HG03097 (cell line): ENCODE results near the gene KAT6B.
"Not testable (repeated sequence)": the region's sequence is repeated elsewhere in the genome, so short reads cannot be mapped to it uniquely, and the experiment has no call there.

Source experiments
- ATAC-seq: cut with Tn5 transposase; IDR thresholded peaks from one replicate; pipeline ENCODE4 v1.9.1; 2021; ENCODE audit not compliant: unreplicated experiment, low FRiP score

Gene KAT6B

GRCh38 chr10:74855439-74855838, 29.0 kb downstream of the KAT6B start:
- ATAC-seq, result no peak

- ATAC-seq, result no peak
These were observed 30.5 kb downstream of the KAT6B start for GRCh38 chr10:74856940-74857339.

GRCh38 chr10:74857586-74857985, 31.2 kb downstream of the KAT6B start:
- no peak for ATAC-seq

GRCh38 chr10:74859546-74859945, 33.1 kb downstream of the KAT6B start:
- no peak for ATAC-seq

- ATAC-seq, result no peak
These were observed 36.2 kb downstream of the KAT6B start for GRCh38 chr10:74862625-74863024.

GRCh38 chr10:74863551-74863950, 37.2 kb downstream of the KAT6B start:
- ATAC-seq, result no peak

- no peak for ATAC-seq
These were observed 41.0 kb downstream of the KAT6B start for GRCh38 chr10:74867351-74867750.

GRCh38 chr10:74868392-74868977, 42.1 kb downstream of the KAT6B start:
- ATAC-seq, result no peak

GRCh38 chr10:74869635-74870034, 43.2 kb downstream of the KAT6B start:
- no peak for ATAC-seq

- ATAC-seq, result no peak
These were observed 43.8 kb downstream of the KAT6B start for GRCh38 chr10:74870191-74870590.

- ATAC-seq, result no peak
These were observed 45.4 kb downstream of the KAT6B start for GRCh38 chr10:74871595-74872382.

- no peak for ATAC-seq
These were observed 47.5 kb downstream of the KAT6B start for GRCh38 chr10:74873803-74874454.

GRCh38 chr10:74874649-74875048, 48.2 kb downstream of the KAT6B start:
- no peak for ATAC-seq

- no peak for ATAC-seq
These were observed 48.7 kb downstream of the KAT6B start for GRCh38 chr10:74875068-74875467.

GRCh38 chr10:74875966-74876365, 49.6 kb downstream of the KAT6B start:
- ATAC-seq, result no peak

- ATAC-seq, result not testable (repeated sequence)
These were observed 50.7 kb downstream of the KAT6B start for GRCh38 chr10:74877054-74877453.

GRCh38 chr10:74877898-74878297, 51.5 kb downstream of the KAT6B start:
- no peak for ATAC-seq

GRCh38 chr10:74880041-74880440, 53.6 kb downstream of the KAT6B start:
- no peak for ATAC-seq

- ATAC-seq, result no peak
These were observed 55.0 kb downstream of the KAT6B start for GRCh38 chr10:74881253-74881884.

GRCh38 chr10:74882427-74882826, 56.0 kb downstream of the KAT6B start:
- no peak for ATAC-seq

- no peak for ATAC-seq
These were observed 56.4 kb downstream of the KAT6B start for GRCh38 chr10:74882831-74883230.
